C4-2B (cell line): ENCODE results near the gene NAV2.

Experiments used
- H3K27ac ChIP-seq: fragments of 450-650 bp; 2 replicates; pipeline ENCODE4 v1.5.1; 2017
- CTCF ChIP-seq: fragments of 450-650 bp; conservative IDR thresholded peaks from 2 replicates; pipeline ENCODE4 v1.5.1; 2017; ENCODE audit warnings: mild to moderate bottlenecking
- ZFX ChIP-seq: fragments of 450-650 bp; IDR thresholded peaks from 2 replicates; pipeline ENCODE4 v1.6.1; 2017

NAV2 gene

GRCh38 chr11:19962053-19962800, 249.6 kb downstream of the NAV2 start:
- TF ChIP-seq ZFX (no peak), CTCF (no peak)
- no peak overlapping the region for H3K27ac ChIP-seq

GRCh38 chr11:19962801-19963175, 250.2 kb downstream of the NAV2 start:
- TF ChIP-seq ZFX, result no peak
- H3K27ac ChIP-seq, result no peak overlapping the region

- H3K27ac ChIP-seq, result no peak overlapping the region
- TF ChIP-seq CTCF (no peak), ZFX (no peak)
Measured at GRCh38 chr11:19963697-19964387, 251.2 kb downstream of the NAV2 start.

- TF ChIP-seq ZFX (no peak), CTCF (no peak)
- no peak overlapping the region for H3K27ac ChIP-seq
Measured at GRCh38 chr11:19966441-19966840, 253.8 kb downstream of the NAV2 start.

GRCh38 chr11:19966927-19967326, 254.3 kb downstream of the NAV2 start:
- H3K27ac ChIP-seq, result no peak overlapping the region
- TF ChIP-seq CTCF (no peak), ZFX (no peak)

GRCh38 chr11:19967787-19968186, 255.2 kb downstream of the NAV2 start:
- no peak for TF ChIP-seq CTCF
- TF ChIP-seq ZFX, result no peak
- no peak overlapping the region for H3K27ac ChIP-seq

- H3K27ac ChIP-seq, result no peak overlapping the region
- no peak for TF ChIP-seq CTCF
- no peak for TF ChIP-seq ZFX
Measured at GRCh38 chr11:19968860-19969259, 256.2 kb downstream of the NAV2 start.

GRCh38 chr11:19970944-19971343, 258.3 kb downstream of the NAV2 start:
- no peak overlapping the region for H3K27ac ChIP-seq
- no peak for TF ChIP-seq CTCF
- TF ChIP-seq ZFX, result no peak
